ENCODE data around the gene OR13J1.

OR13J1 gene

DNA sequence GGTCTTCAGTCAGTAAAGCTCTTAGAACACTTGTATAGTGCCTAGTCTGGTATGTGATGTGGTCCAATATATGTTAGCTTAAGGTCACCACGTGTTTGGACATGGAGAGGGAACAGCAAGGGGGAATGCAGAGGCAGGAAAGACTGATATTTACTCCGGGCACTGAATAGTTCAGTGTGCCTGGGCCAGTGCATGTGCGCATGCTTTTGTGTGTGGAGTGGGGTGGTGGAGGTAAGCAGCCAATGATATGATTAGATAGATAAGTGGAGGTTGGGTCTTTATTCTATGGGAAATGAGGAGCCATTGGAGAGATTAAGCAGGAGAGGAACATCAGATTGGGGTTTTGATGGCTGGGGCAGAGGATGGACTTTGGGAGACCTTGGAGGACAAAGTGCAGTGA, 14.0 kb downstream of the OR13J1 start:
- no peak for DNase-seq

- no peak for DNase-seq
Measured at GRCh38 chr9:35854091-35854762, 16.0 kb downstream of the OR13J1 start.

DNA sequence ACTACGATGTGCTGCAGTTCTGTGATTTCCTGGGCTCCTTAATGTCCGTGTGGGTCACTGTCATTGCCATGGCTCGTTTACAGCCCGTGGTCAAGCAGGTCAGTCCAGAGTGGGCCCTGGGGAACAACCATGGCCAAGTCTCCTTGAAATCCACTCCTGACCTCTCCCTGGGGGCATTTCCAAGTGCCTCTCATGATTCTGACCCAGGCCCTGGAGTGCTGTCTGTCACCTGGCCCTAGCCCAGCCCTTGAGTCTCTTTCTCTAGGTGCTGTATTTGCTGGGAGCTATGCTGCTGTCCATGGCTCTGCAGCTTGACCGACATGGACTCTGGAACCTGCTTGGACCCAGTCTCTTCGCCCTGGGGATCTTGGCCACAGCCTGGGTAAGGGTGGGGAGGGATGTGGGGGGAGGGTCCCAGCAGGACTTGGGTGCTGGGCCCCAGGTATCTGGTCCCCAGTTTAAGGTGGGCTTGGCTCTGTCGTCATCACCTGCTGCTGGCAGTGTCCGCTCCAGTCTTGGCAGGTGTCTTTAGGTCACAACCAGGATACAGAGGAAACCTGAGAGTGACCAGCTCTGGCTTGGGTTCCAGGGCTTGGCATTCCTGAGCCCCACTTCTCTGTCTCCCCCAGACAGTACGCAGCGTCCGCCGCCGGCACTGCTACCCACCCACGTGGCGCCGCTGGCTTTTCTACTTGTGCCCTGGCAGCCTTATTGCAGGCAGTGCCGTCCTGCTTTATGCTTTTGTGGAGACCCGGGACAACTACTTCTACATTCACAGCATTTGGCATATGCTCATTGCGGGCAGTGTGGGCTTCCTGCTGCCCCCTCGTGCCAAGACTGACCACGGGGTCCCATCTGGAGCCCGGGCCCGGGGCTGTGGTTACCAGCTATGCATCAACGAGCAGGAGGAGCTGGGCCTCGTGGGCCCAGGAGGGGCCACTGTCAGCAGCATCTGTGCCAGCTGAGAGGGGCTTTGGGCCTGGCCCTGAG, 17.0 kb downstream of the OR13J1 start:
- no peak for DNase-seq

DNA sequence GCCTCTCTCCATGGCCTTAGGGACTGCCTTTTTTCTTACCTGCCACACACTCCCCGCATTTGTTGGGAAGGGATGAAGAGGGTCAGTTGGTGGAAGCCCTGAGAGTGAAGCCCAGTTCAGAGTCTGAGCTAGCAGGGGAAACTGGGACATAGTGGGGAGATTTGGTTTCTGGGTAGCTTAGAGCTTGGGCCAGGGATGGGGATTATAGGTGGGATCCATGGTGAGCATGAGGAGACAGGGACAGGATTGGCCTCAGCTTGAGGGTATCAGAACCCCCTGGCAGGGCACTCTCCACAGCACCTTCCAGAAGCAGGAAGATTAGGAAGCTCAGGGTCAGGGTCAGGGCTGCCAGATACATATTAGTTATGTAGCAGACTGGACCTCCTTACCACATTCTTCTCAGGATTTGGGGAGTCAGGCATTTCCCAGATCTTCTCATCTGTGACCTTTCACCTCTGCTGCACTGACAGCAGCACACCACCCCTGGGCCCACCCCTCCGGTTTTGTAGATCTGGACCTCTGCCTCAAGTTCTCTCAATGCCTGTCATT, 17.9 kb downstream of the OR13J1 start:
- DNase-seq, result no peak

- no peak for DNase-seq
Measured at GRCh38 chr9:35847792-35848572, 22.2 kb downstream of the OR13J1 start.

- DNase-seq, result no peak
Measured at GRCh38 chr9:35845824-35846771, 24.1 kb downstream of the OR13J1 start.

GRCh38 chr9:35844628-35845270, 25.5 kb downstream of the OR13J1 start:
- no peak for DNase-seq

- no peak for DNase-seq
Measured at GRCh38 chr9:35842795-35843194, 27.4 kb downstream of the OR13J1 start.

DNA sequence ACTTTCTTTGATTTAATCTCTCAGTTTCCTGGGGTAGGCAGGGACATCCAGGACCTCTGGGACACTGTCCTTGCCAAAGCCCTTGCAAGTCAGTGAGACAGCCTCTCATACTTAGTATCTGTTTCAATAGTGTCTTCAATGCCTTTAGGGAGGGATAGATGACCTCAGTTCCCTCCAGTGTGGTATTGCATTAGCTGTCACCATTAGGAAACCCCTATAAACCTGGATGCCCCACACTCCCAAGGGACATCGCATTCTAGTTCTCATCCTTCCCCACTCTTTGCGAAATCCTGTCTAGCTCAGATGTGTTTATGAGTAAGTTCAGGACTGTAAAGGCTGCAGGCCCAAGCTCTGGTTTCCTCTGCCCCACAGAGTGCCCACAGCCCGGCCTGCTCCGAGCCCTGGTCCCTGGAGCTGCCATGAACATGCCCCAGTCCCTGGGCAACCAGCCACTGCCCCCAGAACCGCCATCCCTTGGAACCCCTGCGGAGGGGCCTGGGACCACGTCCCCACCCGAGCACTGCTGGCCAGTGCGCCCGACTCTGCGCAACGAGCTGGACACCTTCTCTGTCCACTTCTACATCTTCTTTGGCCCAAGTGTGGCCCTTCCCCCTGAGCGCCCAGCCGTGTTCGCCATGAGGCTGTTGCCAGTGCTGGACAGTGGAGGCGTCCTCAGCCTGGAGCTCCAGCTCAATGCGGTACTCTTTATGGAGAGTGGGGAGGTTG, 28.0 kb downstream of the OR13J1 start:
- no peak for DNase-seq

GRCh38 chr9:35841645-35841900, 28.6 kb downstream of the OR13J1 start:
- no peak for DNase-seq

GRCh38 chr9:35840881-35841644, 29.1 kb downstream of the OR13J1 start:
- no peak for DNase-seq

DNA sequence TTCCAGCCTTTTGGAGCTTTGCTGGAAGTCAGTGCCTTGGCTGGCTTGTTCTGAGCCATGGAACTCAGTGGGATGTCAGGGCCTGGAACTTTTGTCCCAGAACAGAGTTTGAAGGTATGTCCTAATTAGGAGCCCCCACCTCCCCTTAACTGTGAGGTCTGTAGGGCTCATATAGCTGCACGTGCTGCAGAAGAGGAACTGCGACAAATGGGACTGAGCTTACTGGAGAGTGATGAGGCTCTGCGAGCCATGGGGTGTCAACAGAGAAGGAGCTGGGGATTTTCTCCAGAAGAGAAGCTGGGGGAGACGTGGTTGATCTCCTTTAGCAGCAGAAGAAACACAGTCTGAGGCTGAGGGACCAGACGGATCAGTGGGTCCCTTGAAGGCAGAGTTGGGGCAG, 30.3 kb downstream of the OR13J1 start:
- no peak for DNase-seq

DNA sequence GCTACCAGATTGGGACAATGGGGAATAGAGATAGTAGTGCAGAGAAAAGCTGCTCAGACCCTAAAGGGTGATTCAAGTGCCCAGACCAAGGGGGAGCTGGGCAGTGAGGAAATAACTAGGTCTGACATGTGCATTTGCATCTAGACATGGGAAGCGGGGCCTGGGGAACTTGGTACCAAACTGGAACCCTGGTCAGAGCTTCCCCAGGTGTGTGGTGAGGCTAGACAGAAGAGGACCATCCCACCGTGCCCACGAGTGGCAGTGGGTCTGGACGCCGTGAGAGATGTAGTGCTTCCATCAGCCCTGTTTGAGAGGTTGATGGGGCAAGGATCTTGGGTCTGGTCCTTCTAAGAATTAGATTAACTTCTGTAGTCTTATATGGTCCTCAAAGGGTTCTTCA, 33.6 kb downstream of the OR13J1 start:
- no peak for DNase-seq

DNA sequence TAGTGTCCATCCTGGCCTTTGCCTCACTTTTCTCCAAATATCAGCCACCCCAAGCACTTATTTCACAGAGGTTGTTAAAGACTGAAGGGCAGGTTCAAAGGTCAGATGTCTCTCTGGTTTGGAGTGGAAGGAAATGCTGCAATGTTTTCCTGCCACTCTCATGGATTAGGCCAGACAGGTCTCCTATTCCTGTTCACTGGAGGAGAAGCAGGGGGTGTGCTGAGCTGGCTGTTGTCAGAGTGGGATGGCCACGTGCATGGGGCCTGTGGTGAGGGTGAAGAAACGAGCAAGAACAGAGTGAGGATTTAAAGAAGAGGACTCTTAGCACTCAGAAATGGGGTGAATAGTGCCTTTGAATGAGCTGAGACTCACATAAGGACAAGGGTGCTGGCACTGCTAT, 34.4 kb downstream of the OR13J1 start:
- DNase-seq, result no peak

- no peak for DNase-seq
Measured at GRCh38 chr9:35835216-35835632, 35.0 kb downstream of the OR13J1 start.

DNA sequence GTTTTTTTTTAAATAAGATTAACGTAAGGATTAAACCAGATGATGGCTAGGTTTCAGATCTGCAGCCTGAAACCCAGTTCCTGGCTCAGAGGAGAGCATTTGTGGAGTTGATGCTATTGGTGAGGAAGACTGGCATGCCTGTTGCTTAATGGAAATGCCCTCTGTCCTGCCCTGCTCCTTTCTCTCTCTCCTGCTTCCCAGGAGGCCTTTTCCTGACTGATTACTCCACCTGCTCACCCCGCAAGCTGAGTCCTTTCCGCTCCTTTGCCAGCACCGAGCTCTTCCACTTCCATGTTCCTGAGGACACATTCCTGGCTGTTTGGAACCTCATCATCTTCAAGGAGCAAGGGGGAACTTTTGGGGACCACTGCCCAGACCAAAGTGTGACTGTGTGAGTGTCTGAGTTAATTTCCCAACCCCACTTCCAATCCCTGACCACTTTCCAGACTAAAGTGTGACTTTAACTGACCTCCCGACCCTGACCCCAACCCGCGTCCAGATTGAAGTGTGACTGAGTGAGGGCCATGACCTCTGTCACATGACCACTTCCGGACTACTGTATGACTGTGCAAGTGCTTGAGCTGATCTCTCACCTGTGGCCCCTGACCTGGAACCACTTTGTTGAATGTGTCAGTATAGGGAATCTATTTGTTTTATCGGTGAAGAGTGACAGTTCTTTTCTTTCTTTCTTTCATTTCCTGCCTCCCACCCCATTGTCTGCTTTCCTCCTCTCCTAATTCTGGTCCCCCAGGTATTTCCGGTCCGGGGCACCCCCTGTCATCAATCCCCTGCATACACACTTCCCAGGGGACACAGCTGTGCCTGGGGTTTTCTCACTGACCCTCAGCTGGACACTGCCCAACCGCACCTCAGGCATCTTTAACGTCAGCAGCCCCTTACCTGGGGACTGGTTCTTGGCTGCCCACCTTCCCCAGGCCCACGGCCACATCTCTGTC, 35.7 kb downstream of the OR13J1 start:
- no peak for DNase-seq

- no peak for DNase-seq
Measured at GRCh38 chr9:35832814-35833213, 37.4 kb downstream of the OR13J1 start.

DNA sequence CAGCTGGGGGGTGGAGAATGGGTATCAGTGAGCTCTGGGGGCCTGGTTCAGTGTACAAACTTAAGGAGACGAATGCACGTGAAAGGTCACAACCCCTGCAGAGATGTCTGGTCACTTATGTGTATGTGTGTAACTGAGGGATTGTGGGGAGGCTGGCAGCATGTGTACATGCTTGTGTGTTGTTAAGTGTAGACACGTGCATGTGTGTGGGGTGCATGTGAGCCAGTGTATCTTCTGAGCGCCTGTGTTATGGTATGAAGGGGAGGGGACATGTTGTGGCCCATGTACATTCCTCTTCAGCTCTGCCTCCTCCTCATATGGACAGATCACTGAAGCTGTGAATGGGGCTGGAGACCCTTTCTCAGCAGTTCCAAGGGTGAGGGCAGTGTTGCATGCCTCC, 39.2 kb downstream of the OR13J1 start:
- DNase-seq, result no peak

- DNase-seq, result no peak
Measured at GRCh38 chr9:35829764-35830096, 40.5 kb downstream of the OR13J1 start.
